ENCODE results near the gene GCN1.
"Not testable (repeated sequence)": the region's sequence is repeated elsewhere in the genome, so short reads cannot be mapped to it uniquely, and the experiment has no call there.

- not testable (repeated sequence) for TF ChIP-seq RUNX3 (IDR thresholded peaks at IDR 0.05; ENCODE audit: low read length); FOXM1 (IDR thresholded peaks at IDR 0.05; ENCODE audit: low read depth, low read length); ZNF24 (IDR thresholded peaks at IDR 0.05); ATF2 (IDR thresholded peaks at IDR 0.05; ENCODE audit: low read length); ZNF274 (IDR thresholded peaks at IDR 0.05; ENCODE audit: insufficient read depth, insufficient read length); SUPT20H (IDR thresholded peaks at IDR 0.05; ENCODE audit: borderline replicate concordance, control insufficient read depth, low read depth, low read length); SUZ12 (IDR thresholded peaks at IDR 0.05; ENCODE audit: unreplicated experiment); DPF2 (IDR thresholded peaks at IDR 0.05); EZH2 (IDR thresholded peaks at IDR 0.05; ENCODE audit: borderline replicate concordance, control insufficient read depth, low read depth, low read length)
- 0 out of 2 replicates have a peak, but pooled peaks have one; percentile 26 for TF ChIP-seq POLR2A (IDR thresholded peaks at IDR 0.05; ENCODE audit: low read depth, low read length)
- peak; percentile 71 for TF ChIP-seq POLR2AphosphoS5 (IDR thresholded peaks at IDR 0.05; ENCODE audit: low read length)
Observed at GRCh38 chr12:120196817-120197541, 2.5 kb upstream of the GCN1 start.
